GM21390 (cell line): ENCODE measurements around the gene SOAT2.
"Not testable (repeated sequence)": the region's sequence is repeated elsewhere in the genome, so short reads cannot be mapped to it uniquely, and the experiment has no call there.

ENCODE experiments used
- ATAC-seq: cut with Tn5 transposase; IDR thresholded peaks from one replicate; pipeline ENCODE4 v1.9.1; 2021; ENCODE audit not compliant: unreplicated experiment

Gene SOAT2

DNA sequence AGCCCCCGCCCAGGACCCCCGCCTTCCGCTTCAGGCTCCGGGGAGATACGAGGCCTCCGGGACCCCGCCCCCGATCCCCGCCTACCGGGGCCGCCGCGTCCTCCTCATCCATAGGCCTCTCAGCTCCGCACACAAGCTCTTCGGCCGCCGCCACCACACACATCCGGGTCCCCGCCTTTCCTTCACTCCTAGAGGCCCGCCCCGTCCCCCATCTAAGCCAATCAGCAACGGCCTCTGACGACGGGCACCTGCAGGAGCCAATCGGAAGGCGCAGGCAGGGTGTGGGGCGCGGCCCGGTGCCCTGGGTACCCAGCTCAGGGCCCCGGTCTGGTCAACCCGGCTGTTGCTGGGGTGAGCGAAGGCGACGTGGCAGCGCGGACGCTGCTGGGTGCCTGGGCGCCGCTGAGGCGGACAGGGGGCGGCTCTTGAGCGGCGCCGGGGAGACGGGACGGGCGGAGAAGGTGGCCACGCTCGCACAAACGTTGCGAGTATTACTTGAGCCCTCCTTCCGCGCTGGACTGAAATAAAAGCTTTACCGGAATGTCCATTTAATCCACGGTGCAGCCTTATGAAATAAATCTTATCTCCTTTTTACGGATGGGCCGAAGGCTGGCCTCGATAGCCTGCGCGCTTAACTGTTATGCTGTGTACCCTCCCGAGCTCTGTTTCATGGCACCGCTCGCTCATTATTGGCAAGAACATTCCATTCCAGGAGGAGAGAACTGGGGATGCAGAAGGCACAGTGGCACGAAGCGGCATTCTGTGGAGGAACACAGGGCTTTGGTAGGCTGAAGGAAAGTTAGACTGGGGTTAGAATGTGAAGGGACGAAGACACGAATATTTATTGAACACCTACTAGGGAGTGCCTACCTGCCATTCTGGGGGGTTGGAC is 23.8 kb upstream of the SOAT2 start, which contains the start of gene SPRYD3:
SPRYD3 (minus strand) TSS at position 165 of the 892 bp plus-strand sequence; CDS start at position 108, 57 bp downstream.
- ATAC-seq, result peak; percentile 99

DNA sequence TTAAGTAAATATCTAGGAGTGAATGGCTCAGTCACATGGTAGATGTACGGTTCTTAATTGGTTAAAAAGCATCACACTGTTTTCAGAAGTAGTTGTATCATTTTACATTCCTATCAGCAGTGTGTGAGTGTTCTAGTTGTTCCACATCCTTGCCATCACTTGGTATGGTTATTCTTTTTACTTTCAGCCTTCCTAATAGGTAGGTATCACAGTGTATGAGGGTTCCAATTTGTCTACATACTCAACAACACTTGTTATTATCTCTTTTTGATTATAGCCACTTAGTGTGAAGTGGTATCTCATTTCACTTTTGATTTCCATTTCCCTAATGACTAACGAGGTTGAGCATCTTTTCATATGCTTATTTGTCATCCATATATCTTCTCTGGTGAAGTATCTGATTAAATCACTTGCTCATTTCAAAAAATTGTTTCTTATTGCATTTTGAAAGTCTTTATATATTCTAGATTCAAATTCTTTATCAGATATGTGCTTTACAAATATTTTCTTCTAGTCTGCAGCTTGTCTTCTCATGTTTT is 20.6 kb upstream of the SOAT2 start:
- no peak for ATAC-seq

- ATAC-seq, result no peak
Observed at GRCh38 chr12:53086361-53086760, 16.9 kb upstream of the SOAT2 start.

DNA sequence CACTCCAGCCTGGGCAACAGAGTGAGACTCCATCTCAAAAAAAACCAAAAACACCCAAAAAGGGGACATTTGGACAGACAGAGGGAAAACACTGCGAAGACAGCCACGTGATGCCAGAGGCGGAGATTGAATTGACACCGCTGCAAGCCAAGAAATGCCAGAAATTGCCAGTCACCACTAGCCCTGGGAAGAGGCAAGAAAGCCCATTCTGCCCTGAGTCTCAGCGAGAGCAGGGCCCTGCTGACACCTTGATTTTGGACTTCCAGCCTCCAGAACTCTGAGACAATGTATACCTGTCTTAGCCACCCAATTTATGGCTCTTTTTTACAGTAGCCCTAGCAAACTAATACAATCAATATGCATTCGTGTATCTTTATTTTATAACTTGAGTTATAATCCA is 13.2 kb upstream of the SOAT2 start:
- ATAC-seq, result no peak

GRCh38 chr12:53090554-53090953 is 12.7 kb upstream of the SOAT2 start:
- ATAC-seq, result no peak

DNA sequence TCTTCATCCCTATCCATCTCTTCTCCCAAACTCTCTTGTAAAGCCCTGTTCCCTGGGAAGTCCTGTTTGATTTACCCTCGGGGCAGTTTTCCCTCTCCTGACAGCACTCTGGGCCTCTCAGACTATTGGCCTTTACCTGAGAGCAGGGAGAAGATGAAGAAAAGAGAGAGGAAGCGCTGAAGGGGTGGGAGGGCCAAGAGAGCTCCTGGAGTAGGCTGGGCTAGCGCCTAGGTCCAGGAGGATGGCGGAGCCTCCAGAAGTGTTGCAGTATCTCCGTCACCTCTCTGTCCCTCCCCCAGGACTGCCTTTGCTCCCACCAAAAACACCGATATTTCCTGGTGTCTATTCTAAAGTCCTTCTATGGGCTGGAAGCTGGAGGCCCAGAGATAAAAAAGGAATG is 11.5 kb upstream of the SOAT2 start:
- ATAC-seq, result no peak

GRCh38 chr12:53093777-53094393 is 9.4 kb upstream of the SOAT2 start:
- ATAC-seq, result no peak

- no peak for ATAC-seq
Observed at GRCh38 chr12:53094394-53094787, 8.9 kb upstream of the SOAT2 start.

DNA sequence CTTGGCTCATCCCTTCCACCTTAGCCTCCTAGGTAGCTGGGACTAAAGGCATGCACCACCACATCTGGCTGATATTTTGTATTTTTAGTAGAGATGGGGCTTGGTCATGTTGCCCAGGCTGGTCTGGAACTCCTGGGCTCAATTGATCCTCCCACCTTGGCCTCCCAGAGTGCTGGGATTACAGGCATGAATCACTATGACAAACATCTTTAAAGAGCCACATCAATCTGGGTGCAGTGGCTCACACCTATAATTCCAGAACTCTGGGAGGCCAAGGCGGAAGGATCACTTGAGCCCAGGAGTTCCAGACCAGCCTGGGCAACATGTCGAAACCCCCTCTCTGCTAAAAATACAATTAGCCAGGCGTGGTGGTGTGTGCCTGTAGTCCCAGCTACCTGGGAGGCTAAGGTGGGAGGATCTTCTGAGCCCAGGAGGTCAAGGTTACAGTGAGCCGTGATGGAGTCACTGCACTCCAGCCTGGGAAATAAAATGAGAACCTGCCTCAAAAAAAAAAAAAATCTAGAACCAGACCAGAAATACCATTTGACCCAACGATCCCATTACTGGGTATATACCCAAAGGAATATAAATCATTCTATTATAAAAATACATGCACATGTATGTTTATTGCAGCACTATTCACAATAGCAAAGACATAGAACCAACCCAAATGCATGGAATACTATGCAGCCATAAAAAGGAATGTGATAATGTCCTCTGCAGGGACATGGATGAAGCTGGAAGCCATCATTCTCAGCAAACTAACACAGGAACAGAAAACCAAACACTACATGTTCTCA is 8.3 kb upstream of the SOAT2 start:
- not testable (repeated sequence) for ATAC-seq

- not testable (repeated sequence) for ATAC-seq
Observed at GRCh38 chr12:53095596-53095895, 7.7 kb upstream of the SOAT2 start.

DNA sequence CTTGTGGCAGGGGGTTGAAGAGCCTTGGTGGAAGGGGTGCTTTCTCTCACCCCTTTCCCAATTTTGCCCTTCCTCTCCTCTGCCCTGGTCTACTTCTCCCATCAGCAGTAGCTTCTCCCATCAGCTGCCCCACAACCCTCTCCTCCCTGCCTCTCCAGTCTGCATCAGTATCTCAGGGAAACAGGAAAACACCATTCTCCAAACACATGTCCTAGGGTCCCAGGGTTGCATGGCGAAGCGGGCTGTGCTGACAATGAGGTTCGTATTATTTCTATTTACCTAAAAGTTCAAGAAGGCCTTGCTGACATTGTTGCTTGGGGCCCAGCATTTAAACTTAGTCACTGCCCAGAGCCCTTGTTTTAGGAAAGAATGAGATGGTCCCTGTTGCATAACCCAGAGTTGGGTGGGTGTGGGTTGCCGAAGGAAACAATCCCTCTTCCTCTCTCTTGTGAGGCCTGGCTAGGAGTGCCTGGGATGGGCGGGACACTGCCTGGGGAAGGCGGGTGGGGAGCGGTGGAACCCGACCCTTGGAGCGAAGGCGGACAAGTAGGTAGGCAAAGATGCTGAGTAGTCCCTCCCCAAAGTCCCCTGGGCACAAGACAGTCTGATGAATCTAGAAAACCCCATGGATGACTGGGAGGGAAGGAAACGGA is 7.1 kb upstream of the SOAT2 start:
- ATAC-seq, result no peak

- ATAC-seq, result no peak
Observed at GRCh38 chr12:53096759-53097158, 6.5 kb upstream of the SOAT2 start.

DNA sequence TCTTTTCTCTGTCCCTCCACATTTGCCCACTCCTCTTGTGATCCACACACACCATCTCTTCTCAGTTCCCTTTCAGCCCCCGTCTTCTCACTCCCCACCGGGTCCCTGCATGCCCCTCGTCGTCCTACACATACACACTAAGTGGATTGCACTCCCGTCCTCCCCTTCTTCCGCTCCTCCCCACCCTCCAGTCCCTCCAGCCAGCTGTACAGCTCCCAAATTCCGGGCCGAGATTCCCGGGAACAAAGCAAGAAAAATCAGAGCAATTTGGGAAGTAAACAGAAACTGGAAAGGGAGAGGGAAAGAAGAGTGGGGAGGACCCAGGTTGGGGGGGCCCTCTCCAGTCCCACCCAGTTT is 6.1 kb upstream of the SOAT2 start:
- ATAC-seq, result no peak

GRCh38 chr12:53097564-53098353 is 5.5 kb upstream of the SOAT2 start, which contains the start of gene IGFBP6:
TSS of gene IGFBP6 (plus strand) at chr12:53097667. CDS start at chr12:53097718, 51 bp downstream.
- peak; percentile 49 for ATAC-seq

GRCh38 chr12:53098354-53098981 is 4.8 kb upstream of the SOAT2 start:
- no peak for ATAC-seq

GRCh38 chr12:53099071-53099882 is 4.0 kb upstream of the SOAT2 start:
- no peak for ATAC-seq

DNA sequence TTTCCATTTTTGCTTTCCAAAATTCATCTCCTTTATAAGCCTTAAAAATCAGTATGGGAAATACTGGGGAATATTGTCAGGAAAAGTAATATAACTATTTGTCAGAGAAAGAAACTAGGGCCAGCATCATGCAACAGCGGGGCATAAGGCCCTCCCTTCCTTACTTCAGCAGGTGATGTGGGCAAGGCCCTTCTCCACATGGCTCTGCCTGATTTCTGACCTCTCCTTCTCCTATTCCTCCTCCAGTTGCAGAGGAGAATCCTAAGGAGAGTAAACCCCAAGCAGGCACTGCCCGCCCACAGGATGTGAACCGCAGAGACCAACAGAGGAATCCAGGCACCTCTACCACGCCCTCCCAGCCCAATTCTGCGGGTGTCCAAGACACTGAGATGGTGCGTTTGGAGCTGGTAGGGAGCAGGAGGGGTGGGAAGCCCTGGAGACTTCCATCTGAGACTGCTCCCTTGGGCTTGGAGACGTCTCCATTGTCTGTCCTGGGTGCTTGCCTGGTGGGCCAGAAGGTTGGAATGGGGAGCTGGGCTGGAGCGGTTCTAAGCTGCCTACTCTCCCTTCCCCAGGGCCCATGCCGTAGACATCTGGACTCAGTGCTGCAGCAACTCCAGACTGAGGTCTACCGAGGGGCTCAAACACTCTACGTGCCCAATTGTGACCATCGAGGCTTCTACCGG is 2.7 kb upstream of the SOAT2 start:
- ATAC-seq, result no peak

DNA sequence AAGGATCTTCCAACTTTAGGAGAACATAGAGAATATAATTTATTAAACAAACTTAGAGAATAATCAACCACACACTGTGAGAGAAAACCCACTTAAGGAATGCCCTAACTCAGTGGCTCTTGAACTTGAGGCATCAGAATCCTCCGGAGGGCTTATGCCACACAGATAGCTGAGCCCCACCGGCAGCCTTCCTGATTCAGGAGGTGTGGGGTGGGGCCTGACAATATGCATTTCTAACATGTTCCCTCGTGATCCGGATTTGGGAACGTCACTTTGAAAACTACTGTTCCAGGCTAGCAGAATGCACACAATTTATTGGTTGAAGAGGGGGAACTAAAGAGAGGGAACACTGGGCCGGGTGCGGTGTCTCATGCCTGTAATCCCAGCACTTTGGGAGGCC is 2.0 kb upstream of the SOAT2 start:
- no peak for ATAC-seq
